ENCODE results near the gene RASA1.
A peak's percentile ranks its signal among the peaks of the same experiment; 100 is the strongest.
"Not testable (repeated sequence)": the region's sequence is repeated elsewhere in the genome, so short reads cannot be mapped to it uniquely, and the experiment has no call there.

RASA1 gene

DNA sequence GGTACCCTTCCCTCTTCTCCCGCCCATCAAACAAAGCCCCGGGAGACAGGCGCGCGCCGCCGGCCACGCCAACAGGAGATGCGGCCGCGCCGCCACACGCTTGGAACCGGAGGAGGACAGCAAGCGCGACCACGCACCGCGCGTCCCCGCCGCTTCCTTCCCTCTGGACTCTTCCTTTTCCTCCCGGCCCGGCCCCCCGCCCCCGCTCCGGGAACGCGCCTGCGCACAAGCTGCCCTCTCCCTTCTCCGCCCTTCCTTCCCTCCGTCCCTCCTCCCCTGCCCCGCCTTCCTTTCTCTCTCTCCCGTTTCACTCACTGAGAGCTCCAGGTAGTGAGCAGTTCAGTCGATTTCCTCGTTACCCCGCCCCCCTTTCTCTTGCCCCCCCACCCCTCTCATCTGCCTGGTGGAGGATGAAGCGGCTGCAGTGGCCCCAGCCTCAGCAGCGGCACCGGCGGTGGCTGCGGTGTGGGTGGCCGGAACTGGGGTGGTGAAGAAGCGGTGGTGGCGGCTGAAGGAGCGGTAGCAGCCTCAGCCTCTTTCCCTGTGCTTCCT, at the start of gene RASA1:
TSS of gene RASA1 (plus strand) at position 310 of the 552 bp plus-strand sequence. CDS start 569 bp downstream, outside the sequence.
- DNase-seq: peak; percentile 75

DNA sequence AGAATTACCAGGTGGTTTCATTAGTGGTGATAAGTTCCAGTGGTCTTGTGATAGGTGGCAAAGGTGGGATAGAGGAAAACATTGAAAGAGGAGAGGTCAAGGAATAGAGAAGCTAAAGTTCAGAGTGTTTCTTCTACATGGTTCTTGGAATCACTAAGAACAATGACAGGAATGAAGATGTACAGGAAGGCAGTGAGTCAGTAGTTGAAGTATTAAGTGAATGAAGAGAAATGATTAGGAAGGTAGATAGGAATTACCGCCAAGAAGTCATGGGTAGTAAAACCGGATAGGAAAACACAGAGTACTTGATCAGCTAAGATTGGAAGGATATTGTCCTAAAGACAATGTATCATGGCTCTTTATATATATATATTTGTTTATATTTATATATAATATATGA, 37.9 kb upstream of the RASA1 start:
- DNase-seq: no peak

DNA sequence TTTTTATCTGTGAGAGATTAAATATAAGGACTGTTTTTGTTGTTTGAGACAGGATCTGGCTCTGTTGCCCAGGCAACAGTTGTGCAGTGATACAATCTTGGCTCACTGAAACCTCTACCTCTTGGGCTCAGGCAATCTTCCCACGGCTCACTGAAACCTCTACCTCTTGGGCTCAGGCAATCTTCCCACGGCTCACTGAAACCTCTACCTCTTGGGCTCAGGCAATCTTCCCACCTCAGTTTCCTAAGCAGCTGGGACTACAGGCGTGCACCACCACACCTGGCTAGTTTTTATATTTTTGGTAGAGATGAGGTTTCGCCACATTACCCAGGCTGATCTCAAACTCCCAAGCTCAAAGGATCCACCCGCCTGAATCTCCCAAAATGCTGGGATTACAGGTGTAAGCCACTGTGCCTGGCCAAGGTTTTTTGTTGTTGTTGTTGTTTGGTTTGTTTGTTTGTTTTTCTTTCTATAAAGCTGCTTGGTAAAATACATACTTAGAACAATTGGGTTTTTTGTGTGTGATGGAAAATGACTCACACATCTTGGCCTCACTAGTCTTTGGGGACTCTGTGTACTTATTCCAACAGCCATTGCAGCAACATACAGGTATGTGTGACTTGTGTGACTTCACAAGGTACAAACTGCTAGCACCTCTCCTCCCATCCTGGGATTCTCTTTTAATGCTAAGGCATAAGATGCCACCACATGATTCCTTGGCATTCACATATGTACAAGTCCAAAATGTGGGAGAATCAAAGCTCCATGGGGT, 36.5 kb upstream of the RASA1 start:
- DNase-seq: no peak

DNA sequence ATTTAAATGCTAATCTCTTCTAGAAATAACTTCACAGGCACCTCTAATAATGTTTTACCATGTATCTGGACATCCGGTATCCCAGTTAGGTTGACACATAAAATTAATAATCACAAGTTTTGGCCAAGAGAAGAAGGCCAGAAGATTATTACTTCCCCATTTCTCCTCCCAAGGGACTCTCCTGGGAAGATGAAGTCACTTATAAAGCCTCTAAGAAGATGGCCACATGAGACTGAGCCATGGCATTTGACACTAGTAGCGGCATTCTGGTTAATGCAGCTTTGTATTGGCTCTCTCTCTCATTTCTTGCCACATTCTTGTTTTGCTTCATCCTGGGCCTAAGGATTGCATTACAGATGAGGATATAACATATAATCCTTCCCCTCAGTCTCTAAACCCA, 34.5 kb upstream of the RASA1 start:
- no peak for DNase-seq

DNA sequence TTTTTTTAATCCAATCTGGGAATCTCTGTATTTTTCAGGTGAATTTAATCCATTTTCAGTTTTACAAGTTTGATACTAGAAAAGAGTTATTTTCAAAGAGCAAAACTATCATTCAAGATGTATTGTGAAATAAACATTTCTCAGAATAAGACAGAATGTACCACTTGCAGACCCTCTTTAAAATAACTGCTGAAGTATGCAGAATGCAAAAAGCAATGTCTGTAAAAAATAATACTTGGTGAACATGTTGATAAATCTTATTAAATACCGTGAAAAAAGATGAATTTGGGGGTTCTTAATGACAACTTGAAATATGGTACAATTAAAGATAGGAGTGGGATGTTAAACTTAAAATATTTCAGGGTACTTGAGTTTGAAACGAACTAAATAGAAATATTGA, 26.1 kb upstream of the RASA1 start:
- no peak for DNase-seq

DNA sequence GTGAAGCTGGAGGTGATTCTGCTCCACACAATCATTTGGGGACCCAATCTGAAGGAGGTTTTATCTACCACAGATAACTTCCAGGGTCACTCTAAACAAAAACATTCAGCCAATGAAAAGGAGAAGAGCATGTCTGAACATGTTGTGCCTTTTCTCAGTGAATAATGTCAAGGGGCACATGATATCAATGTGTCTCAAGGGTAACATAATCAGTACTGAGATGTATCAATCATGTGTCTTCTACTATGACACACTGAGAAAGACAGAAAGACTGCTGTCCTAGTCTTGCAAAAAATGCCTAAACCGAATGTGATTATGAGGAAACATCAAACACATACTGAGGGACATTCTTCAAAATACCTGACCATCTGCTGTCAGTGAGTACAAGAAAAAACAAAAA, 25.4 kb upstream of the RASA1 start:
- no peak for DNase-seq

DNA sequence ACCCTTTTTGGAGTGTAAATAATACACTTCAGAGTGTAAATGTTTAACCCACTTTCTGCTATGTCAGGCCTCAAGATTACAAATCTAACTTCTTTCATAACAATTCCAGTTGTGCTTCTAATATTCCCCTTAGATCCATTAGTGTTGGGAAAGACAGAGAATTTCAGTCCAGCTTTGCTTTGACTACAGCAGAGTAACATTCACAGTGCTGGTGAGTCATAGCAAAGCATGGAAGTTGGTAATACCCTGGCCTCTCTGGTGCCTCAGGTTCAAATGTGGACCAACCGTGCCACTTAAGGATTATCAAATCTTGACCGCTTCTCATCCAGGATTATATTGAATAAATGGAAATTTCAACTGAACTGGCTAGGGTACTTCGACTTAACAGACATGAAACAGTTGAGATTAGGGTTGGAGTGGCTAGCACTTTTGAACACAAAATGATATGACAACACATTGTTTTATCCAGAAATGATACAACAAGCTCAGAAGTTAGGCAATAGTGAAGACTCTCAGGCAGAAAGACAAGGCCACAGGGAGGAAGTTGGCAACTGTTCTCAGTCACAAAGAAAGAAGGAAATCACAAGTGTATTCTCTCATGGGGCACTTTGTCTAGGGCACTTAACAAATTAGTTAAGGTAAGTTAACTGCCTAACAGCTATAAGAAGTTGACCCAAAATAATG, 24.4 kb upstream of the RASA1 start:
- no peak for DNase-seq

DNA sequence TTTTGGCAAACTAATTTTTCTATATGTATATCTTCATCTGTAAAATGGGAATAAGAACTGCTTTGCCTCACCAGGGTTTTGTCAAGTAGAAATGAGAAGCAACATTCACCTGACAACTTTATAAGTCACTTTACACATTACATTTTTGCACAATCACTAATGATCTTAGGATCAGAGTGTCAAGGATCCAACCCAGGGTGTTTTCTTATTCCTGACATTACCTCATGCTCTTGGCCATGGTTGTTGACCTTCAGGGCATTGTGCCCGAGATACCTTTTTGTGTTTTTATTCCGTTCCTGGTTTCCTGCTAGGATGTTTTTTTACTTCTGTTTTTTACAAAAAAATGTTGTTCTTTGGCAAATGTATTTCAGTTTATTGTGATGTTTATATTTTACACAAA, 22.2 kb upstream of the RASA1 start:
- DNase-seq: no peak

DNA sequence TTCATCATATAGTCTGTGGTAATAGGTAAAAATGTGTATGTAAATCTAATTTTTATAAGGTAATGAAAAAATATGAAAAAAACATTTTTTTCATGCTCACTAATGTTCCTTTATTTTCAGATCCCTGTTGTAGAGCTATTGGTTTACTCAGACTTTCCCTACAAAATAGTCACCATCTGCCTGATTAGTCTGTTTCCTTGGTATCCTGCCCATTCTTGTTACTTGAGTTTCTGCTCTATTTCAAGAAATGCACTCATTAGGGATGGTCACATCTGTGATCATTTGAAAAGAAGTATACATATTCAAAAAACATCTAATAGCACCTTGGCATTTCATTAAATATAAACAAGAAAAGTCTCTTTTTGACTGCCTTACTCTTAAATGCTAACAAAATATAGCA, 21.6 kb upstream of the RASA1 start:
- no peak for DNase-seq

DNA sequence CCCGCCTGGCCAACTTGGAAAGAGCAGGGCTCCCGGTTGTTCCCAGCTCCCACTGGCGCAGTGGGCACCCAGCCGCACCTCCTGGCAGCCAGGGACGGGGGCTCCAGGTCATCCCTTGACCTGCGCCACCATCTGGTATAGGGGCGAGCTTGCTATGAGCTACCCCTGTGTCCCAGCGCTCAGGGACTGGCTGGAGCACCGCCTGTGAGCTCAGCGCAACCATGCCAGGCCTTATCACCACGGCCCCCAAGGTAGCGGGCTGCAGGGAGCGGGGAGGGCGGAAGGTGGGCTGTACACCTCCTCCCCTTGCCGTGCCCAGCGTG, 15.4 kb upstream of the RASA1 start:
- DNase-seq: no peak

DNA sequence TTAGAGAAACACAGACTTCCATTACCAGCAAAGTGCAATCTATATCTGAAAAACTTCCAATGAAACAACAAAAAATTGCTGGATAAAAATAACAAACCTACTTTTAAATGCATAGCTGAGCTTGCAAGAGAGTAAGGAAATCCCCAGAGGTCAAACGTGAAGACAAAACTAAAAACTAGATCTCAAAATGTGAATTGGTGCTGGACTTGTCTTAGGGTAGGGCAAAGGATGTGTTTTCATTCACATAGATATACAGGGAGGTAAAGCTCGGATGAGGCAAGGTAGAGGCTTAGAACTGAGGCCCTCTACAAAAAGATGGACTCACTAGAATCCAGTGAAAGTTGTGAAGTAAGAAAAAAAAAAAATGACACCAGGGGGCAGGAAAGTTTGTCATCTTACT, 13.6 kb upstream of the RASA1 start:
- no peak for DNase-seq

DNA sequence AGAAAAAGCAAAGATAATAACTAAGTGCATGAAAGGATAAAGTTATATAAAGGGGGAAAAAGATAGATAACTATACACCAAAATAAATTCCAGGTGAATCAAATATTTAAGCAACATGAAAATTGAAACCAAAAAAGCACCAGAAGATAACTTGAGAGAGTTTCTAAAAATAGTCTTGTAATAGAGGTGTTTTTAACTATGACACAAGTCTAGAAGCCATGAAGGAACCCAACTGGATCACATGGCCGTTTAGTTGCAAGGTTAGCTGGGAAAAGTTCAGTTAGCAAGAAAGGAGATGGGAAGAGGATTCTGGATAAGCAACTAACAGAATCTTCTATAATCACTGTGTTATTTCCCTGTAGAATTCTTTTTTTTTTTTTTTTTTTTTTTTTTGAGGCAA, 9.2 kb upstream of the RASA1 start:
- no peak for DNase-seq

DNA sequence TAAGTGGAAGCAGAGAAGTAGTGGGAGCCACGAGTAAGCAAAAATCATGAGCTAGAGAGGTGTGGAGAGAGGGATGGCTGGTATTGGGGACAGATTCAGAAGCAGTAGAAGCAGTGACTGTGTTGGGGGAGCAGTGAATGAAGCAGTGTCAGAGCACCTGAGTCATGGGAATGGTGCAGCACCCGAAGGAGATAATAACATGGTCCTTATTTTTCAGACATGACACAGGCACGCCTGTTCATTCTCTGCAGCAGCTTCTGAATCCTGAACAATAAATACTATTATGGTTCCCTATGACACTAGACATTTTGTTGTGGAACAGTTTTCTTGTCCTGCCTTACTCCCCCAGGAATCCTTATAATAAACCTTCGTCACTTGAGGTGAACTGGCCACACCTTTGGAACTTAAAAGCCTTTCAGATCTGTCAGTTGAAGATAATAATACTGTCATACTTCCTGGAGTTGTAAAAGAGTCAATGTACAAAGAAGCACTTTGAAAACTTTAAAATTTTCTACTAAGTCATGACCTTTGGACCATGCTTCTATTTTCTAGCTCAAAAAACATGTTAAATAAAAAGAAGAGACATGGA, 7.0 kb upstream of the RASA1 start:
- DNase-seq: no peak

DNA sequence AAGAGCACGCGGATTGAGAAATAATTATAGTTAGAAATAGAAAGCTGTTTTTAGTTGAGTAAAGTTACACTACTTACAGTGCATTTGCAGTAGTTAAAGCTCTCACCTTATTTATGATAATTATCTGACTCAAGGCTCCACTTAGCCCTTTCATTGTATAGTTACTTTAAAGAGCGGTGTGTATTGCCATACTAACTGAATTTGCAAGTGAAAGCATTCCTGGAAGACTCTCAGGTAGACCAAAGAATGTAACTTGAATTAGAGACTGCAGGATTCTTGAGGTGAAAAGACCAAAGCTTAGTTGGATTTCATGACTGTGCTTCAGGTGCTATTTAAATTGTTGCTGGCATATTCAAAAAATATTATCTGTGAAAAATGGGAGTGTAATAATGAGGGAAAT, 4.2 kb upstream of the RASA1 start:
- no peak for DNase-seq

DNA sequence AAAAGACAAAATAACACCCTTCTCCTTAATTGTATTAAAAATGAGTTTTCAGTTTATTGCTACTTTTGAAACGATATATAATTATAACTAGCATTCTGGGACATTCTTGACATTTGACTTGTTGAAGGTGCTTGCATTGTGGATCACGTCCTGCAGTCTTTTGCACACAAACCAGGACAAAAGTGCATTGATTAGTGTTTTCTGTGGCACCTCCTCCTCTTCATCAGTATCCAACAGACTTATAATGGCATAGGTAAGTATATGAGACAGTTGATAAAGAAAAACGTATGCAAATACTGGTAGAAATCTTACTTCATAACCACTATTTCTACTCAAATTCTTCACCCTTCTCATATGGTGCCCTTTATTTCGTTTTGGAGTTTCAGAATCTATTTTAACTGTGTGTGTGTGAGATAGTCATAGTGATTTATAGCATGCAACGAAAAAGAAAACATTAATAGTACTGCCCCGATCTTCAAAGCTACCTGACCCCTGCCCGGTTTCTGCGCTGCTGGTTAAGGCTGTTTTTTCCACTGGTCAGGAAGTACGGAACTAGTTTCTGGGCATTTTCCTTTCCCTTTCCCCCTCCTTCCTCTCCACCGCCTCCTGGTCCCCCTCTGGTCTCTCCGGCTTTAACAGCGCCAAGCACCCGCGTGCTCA, 639 bp upstream of the RASA1 start:
- DNase-seq: no peak

DNA sequence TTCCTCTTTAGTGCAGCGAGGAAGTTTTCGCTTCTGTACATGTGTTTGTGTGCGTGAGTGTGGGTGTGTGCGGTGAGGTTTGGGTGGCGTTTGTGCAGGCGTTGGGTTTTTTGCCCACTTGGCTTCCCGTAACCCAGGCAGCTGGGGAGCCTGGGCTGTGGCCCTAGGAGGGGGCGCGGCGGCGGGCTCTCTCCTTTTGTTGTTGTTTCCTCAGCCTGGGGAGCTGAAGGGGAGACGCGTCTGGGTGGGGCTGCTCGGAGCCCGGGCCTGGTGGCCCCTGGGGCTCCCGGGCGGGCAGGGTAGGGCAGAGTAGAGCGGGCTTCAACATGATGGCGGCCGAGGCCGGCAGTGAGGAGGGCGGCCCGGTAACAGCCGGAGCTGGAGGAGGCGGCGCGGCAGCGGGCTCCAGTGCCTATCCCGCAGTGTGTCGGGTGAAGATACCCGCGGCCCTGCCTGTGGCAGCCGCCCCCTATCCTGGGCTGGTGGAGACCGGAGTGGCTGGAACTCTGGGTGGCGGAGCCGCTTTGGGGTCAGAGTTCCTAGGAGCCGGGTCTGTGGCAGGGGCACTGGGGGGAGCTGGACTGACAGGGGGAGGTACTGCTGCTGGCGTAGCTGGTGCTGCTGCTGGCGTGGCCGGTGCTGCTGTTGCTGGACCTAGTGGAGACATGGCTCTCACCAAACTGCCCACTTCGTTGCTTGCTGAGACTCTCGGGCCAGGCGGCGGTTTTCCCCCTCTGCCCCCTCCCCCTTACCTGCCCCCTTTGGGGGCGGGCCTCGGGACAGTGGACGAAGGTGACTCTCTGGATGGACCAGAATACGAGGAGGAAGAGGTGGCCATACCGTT, 665 bp downstream of the RASA1 start:
- DNase-seq: no peak

DNA sequence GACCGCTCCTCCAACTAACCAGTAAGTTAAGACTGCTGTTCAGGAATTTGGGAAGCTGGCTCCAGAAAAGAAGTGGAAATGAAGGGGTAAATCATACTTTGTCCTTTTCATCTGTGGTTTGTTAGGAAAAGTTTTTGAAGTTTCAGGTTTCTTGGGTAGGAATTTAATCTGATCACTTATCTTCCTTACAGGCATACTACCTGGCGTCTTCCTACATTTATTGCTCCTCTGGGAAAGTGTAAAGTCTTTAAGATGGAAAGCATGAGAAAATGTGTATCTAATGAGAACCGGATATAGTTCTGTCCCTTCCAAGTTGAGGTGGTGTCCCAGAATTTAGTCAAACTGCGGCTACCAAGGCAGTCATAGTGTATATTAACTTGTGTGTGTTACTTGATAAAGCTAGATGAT, 1.3 kb downstream of the RASA1 start:
- DNase-seq: no peak

DNA sequence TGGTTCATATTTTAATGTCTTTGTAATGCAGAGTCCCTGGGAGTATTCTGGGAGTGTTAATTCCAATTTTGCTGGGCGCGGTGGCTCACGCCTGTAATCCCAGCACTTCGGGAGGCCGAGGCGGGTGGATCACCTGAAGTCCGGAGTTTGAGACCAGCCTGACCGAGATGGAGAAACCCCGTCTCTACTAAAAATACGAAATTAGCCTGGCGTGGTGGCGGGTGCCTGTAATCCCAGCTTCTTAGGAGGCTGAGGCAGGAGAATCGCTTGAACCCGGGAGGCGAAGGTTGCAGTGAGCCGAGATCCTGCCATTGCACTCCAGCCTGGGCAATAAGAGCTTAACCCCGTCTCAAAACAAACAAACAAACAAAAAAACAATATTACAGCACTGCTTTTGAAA, 3.2 kb downstream of the RASA1 start:
- DNase-seq: not testable (repeated sequence)

DNA sequence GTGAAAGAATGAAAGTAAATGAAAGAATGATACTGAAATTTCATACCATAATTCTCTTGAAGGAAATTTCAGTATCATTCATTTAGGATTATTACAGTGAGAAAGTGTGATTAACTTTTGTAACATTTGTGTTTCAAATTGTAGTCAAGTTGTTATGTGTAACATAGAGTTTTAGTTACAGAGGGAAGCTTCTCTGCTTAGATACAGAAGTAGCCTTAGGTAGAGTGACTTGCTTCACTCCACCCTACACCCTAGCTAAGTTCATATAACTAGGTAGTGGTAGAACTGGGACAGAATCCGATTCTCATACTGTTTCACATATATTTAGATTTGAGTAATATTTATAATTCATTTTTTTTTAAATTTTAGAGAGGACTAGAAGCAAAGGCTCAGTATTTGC, 9.0 kb downstream of the RASA1 start:
- DNase-seq: no peak

DNA sequence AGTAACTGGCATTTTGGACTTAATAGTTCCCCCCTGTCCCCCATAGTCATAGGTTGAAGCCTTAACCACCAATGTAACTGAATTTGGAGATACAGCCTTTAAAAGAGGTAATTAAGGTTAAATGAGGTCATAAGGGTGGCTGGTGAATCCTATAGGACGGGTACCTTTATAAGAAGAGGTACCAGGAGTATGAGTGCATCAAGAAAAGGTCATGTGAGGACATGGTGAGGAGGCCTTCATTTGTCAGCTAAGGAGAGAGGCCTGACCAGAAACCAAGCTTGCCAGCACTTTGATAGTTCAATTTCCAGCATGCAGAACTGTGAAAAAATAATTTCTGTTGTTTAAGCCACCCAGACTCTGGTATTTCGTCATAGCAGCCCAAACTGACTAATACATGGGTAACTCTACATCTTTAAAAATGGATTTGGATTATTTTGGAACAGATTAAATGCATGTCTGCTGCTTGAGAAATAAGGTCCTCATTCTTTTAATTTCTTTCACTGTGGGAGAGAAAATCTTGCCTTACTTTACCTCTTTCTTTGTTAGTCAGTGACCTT, 9.7 kb downstream of the RASA1 start:
- DNase-seq: no peak

DNA sequence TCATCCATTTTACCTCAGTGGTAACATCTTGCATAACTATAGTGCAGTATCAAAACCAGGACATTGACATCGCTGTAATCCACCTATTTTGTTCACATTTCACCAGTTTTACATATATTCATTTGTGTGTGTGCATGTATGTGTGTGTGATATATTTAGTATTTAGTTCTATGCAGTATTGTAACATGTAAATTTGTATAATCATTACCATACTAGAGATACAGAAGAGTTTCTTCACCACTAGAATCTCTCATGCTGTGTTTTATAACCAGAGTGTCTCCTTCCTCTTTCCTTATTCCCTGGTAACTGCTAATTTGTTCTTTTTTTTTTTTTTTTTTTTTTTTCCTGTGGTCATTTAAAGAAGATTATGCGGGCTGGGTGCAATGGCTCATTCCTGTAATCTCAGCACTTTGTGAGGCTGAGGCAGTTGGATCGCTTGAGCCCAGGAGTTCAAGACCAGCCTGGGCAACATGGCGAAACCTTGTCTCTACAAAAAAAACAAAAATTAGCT, 11.0 kb downstream of the RASA1 start:
- no peak for DNase-seq

DNA sequence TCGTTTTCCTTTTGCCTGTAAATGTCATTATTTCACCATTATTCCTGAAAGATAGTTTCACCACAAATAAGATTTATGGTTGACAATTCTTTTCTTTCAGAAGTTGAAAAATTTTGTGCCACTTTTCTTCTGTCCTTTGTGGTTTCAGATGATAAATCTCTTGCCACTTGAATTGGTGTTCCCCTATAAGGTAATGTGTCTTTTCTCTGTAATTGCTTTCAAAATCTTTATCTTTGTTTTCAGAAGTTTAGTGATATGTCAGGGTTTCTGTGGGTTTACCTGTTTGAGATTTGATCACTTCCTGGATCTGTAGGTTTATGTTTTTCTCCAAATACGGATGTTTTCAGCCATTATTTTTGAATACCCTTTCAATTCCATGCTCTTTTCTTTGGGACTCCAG, 14.6 kb downstream of the RASA1 start:
- no peak for DNase-seq

Measured in DMS153 (cell line).